NCI-H2081 (cell line): Measurements from ENCODE around the gene CD101.
A peak's percentile ranks its signal among the peaks of the same experiment; 100 is the strongest.
"Not testable (repeated sequence)": the region's sequence is repeated elsewhere in the genome, so short reads cannot be mapped to it uniquely, and the experiment has no call there.

Experiments
- DNase-seq, 2 experiments: peaks; one replicate each; lab custom pipeline; 2025; lab: John Stamatoyannopoulos, UW

CD101 gene

DNA sequence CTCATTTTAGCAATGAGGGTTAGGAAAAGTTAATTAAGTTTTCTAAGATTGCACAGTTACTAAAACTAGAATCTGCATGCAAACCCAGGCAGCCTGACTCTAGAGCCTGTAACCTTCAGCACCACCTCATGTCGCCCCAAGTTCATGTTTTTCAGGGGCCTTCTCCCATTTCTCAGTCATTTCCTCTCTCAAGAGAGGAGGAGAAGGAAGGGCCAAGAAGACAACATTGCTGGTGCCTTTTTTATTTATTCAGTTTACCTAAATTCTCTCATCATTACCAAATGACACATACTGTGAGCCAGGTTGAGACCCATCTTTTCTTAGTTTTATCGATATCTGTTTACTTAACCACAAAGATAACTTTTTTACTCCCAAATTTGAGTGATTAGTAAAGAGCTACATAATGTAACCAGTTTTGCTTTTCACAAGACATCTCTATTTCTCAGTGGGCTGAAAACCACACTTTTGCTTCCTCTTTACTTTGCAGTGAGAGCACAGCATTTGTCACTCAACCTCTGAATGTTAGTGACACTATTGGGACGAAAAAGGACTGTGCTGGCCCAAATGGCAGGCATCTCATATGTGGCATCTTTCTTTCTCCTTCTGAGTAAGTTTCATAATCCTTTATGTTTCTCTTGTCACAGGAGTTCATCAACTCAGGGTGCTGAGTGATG lies at the start of gene CD101:
Gene CD101, plus strand, starts transcription at position 507 of the 674 bp plus-strand sequence. Its CDS starts 58 bp downstream, at position 565.
- DNase-seq, result no peak

GRCh38 chr1:116952738-116953275 lies 48.8 kb upstream of the CD101 start:
- no peak for DNase-seq

GRCh38 chr1:116954440-116954839 lies 47.1 kb upstream of the CD101 start:
- DNase-seq, result no peak

DNA sequence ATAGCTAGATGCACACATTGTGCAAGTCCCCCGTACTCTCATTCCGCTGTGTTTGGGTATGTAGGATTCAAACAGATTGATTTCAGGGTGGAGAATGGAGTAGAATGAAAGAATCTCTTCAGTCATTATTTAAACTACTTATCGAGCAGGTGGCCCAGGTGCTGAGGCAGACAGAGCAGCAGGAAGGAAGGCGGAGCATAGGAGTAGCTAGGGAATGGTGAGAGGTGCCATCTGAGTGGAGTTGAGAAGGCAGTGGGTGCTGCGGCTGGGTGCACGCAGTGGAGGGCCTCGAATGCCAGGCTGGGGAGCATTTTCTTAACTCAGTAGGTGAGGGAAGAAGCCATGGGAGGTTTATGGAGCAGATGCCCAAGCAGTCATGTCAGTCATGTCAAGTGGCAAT lies 45.2 kb upstream of the CD101 start:
- DNase-seq, result peak in 1 of 2 experiments; percentile 52

GRCh38 chr1:116957646-116958045 lies 43.9 kb upstream of the CD101 start:
- DNase-seq, result no peak

DNA sequence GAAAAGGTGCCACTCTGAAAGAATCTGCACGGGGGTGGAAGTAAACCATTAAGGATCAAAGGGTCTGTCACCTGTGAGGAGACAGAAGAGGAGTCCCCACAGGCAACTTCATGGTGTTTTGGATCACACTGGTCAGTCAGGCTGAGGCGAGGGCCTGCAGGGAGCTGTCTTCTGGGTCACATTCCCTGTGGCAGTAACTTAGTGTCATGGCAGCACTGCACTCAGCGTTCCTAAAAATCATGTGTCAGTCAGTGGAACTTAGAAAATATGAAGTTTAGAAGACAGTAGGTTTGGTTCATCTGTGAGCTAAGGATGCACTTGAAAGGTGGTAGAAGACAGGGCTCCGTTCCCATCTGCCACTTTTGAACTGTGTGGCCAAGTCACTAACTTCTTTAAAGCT lies 43.5 kb upstream of the CD101 start:
- DNase-seq, result no peak

DNA sequence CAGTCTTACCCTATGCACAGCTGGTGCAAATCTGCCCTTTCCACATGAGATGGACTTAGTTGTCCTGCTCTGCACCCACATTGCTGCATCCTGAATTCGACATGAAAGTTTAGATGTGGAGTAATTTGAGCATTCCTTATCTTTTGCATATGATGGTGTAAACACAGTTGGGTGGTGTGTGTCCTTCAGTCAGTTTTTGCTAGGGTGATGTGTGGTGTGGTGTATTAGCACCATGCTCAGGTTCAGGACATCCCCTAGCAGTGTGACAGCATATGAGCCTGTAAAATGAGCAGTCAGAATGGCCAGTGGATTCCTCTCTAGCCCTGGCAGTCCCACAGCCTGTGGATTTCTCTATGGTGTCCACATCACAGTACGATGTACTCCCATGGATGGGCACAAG lies 42.6 kb upstream of the CD101 start:
- no peak for DNase-seq

DNA sequence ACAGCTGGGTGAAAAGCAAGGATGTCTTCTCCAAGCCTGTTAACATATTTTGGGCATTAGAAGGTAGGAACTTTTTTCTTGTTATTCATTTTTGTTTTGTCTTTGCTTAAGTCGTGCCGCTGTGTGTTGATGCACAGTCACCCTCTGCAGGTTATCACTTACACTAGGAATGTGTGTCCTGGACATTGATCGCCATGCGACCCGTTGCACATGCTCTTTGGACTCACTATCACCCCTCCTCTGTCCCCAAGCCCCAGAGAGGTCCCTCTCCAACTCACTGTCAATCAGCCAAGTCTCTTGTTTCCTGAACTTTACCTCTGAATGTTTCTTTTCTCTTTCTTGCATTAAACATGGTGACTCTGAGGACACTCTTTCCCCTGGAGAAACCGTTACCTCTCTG lies 40.0 kb upstream of the CD101 start:
- DNase-seq, result no peak

GRCh38 chr1:116962987-116963639 lies 38.4 kb upstream of the CD101 start:
- no peak for DNase-seq

- no peak for DNase-seq
These were observed 34.8 kb upstream of the CD101 start for GRCh38 chr1:116966791-116967190.

DNA sequence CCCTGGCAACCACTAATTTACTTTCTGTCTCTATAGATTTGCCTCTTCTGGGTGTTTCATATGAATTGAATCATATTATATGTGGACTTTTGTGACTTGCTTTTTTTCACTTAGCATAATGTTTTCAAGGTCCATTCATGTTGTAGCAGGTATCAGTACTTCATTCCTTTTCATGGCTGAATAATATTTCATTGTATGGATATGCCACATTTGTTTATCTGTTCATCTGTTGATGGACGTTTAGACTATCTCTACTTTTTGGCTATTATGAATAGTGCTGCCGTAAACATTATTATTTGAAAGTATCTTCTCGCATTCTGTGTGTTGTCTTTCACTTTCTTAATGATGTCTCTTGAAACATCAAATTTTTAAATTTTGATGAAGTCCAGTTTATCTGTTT lies 32.8 kb upstream of the CD101 start:
- DNase-seq, result no peak

GRCh38 chr1:116971258-116971860 lies 30.2 kb upstream of the CD101 start:
- DNase-seq, result no peak

DNA sequence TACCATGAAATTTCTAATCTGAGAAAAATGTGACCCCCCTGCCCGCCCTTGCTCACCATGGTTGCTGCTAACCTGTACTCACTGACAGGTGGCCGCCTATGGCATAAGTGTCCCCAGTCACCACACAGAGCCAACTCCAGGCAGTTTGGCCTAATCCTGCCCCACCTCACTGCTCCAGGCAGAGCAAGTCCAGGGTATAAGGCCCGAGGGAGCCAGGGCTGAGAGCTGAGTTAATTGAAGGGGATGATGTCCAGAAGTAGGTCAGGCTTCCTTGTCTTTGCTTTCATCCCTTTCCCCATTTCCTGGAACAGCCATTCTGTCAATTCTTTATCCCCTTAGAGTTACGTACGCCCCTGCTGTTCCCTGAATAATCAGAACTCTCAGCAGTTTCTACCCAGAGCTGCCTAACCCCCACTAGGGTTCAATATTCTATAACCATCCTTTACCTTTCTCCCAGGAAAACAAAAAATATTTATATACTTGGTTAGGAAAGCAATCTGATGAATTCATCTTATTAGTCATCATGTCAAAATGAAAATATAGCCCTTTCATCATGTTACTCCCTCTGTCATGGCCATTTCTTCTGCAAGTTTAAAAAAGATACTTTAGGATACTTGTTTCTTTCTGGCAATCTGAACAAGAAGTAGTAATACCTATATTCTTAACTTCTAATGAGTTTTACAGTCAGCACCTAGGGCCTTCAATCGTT lies 29.4 kb upstream of the CD101 start:
- no peak for DNase-seq

DNA sequence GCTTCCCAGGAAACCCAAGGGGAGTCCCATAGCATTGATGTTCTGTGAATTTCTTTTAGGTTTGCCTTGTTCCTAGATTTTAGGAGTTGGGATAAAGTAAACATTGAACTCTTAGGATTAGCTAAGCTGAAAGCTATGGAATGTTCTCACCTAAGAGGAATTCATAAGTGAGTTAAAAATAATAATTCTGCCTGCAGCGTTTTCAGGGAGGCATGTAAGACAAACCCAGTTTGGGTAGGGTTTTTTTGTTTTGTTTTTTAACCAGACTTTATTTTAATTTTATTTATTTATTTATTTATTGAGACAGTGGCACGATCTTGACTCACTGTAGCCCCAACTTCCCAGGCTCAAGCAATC lies 28.9 kb upstream of the CD101 start:
- no peak for DNase-seq

- DNase-seq, result not testable (repeated sequence)
These were observed 21.3 kb upstream of the CD101 start for GRCh38 chr1:116980309-116980708.

DNA sequence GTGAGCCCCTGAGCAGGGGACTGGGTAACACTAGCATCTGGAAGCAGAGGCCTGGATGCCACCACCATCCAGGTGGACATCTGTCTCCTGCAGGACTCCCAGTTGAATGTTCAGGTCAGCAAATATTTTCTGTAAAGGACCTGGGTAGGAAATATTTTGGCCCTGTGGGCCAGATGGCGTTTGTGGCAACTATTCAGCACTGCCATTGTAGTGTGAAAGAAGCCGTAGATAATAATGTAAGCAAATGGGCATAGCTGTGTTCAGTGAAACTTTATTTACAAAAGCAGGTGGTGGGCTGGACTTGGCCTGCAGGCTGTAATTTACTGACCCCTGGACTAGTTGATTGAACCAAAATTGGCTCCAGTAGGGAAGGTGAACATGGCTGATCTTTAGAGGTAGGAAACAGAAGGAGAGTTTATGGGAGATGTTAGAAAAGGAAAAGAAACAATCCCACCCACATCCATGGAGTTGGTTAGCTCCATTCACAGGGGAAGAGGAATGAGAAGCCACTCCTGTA lies 20.0 kb upstream of the CD101 start:
- no peak for DNase-seq

GRCh38 chr1:116982319-116983004 lies 19.1 kb upstream of the CD101 start:
- no peak for DNase-seq

GRCh38 chr1:116983112-116983511 lies 18.4 kb upstream of the CD101 start:
- DNase-seq, result peak in 1 of 2 experiments; percentile 33

GRCh38 chr1:116983678-116984077 lies 17.9 kb upstream of the CD101 start:
- DNase-seq, result no peak

GRCh38 chr1:116984406-116985160 lies 17.0 kb upstream of the CD101 start:
- DNase-seq, result no peak
